MCF 10A (cell line): ENCODE data around the gene ARMC9. TPM values are rescaled to one million over a fixed set of nuclear protein-coding genes. Genes with fewer than 3 reads are reported as not detected.

Source experiments
- BruUV-seq: library from RNA; stranded (reverse); fragments of 400-500 nt; replicated peaks from 2 replicates; lab custom pipeline; 2021; lab: Mats Ljungman, UMichigan
- CTCF ChIA-PET: fragments of 300-600 bp; sonication (Branson Sonifier 250); formaldehyde crosslinking; extraction: SDS; loops from one replicate; lab custom pipeline; 2021; ENCODE audit warnings: antibody characterized with exemption, inconsistent platforms; lab: Yijun Ruan, JAX
- POLR2A ChIA-PET: fragments of 300-600, 350-650 bp; sonication (Branson Sonifier 250); formaldehyde crosslinking; extraction: SDS; loops from one replicate; lab custom pipeline; 2020; ENCODE audit warnings: antibody characterized with exemption, inconsistent platforms; lab: Yijun Ruan, JAX
- DNase-seq: peaks from one replicate; pipeline ENCODE4 v3.0.0-alpha.2; 2018; ENCODE audit not compliant: unreplicated experiment
- H3K27ac Mint-ChIP-seq: one replicate; pipeline ENCODE4 v1.8.0; 2022; ENCODE audit warnings: mild to moderate bottlenecking, low read depth, mixed read lengths; ENCODE audit not compliant: unreplicated experiment
- H3K27me3 Mint-ChIP-seq: one replicate; pipeline ENCODE4 v1.8.0; 2022; ENCODE audit warnings: mixed read lengths; ENCODE audit not compliant: insufficient read depth, unreplicated experiment
- H3K36me3 Mint-ChIP-seq: one replicate; pipeline ENCODE4 v1.8.0; 2022; ENCODE audit warnings: mild to moderate bottlenecking, moderate library complexity, mixed read lengths; ENCODE audit not compliant: insufficient read depth, unreplicated experiment
- H3K4me1 Mint-ChIP-seq: one replicate; pipeline ENCODE4 v1.8.0; 2022; ENCODE audit warnings: mixed read lengths; ENCODE audit not compliant: insufficient read depth, unreplicated experiment
- H3K4me3 Mint-ChIP-seq: one replicate; pipeline ENCODE4 v1.8.0; 2022; ENCODE audit warnings: mild to moderate bottlenecking, moderate library complexity, mixed read lengths; ENCODE audit not compliant: unreplicated experiment
- H3K9me3 Mint-ChIP-seq: one replicate; pipeline ENCODE4 v1.8.0; 2022; ENCODE audit warnings: mixed read lengths; ENCODE audit not compliant: unreplicated experiment
- intact Hi-C: fragments of 100-400 bp; cut with micrococcal nuclease; formaldehyde crosslinking; loops from 2 replicates; pipeline ENCODE4 v1.14.1; 2022
- total RNA-seq: library from RNA; stranded (reverse); gene quantifications from 2 replicates; pipeline ENCODE4 v1.2.3, GENCODE V29; 2022
- TF ChIP-seq, protein P1 (sequence below): fragments of 200-600 bp; IDR thresholded peaks from one replicate; pipeline ENCODE4 v1.8.0; 2022; ENCODE audit warnings: antibody characterized with exemption, mild to moderate bottlenecking; ENCODE audit not compliant: unreplicated experiment

ARMC9 gene
- total RNA-seq, 1 experiment from 2014 or later = 16.5 TPM

DNA sequence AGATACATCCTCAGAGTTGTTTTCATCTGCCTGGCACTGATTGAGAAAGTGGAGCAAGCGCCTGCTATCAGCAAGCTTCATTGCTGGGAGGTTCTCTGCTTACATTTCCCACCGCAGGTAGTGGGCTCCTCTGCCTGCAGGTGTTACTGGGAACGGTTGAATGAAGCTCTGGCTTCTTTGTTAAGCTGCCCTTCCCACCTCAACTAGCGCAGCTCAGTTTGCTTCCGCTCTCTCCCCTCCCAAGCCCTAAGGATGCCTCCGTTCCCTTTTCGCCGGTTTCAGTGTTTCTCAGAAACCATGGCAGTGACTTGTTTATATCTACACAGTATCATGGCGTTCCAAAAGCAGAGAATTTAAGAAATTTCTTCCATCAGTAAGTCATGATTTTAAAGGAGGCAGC, 124.9 kb downstream of the ARMC9 start:
- H3K27me3 Mint-ChIP-seq = no peaks in the 10 kb centered on the region
- H3K36me3 Mint-ChIP-seq = peaks cover 4% of the 10 kb centered on the region
- ChIA-PET CTCF (interaction anchor here (0.7 to 1.3 kb wide), 3 partner anchors 12 to 89 kb away, joined by 3 to 5 read pairs (median 4); no protein-coding TSS in a partner anchor), POLR2A (no interaction called here)
- no peak for DNase-seq
- intact Hi-C loops = no loop called here
- H3K4me3 Mint-ChIP-seq = no peak overlapping the region
- H3K27ac Mint-ChIP-seq = no peak overlapping the region
- TF ChIP-seq, protein P1, sequence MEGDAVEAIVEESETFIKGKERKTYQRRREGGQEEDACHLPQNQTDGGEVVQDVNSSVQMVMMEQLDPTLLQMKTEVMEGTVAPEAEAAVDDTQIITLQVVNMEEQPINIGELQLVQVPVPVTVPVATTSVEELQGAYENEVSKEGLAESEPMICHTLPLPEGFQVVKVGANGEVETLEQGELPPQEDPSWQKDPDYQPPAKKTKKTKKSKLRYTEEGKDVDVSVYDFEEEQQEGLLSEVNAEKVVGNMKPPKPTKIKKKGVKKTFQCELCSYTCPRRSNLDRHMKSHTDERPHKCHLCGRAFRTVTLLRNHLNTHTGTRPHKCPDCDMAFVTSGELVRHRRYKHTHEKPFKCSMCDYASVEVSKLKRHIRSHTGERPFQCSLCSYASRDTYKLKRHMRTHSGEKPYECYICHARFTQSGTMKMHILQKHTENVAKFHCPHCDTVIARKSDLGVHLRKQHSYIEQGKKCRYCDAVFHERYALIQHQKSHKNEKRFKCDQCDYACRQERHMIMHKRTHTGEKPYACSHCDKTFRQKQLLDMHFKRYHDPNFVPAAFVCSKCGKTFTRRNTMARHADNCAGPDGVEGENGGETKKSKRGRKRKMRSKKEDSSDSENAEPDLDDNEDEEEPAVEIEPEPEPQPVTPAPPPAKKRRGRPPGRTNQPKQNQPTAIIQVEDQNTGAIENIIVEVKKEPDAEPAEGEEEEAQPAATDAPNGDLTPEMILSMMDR = no peak
- H3K9me3 Mint-ChIP-seq = no peaks in the 10 kb centered on the region
- no peaks in the 10 kb centered on the region for H3K4me1 Mint-ChIP-seq
- no TSS peak for BruUV-seq

DNA sequence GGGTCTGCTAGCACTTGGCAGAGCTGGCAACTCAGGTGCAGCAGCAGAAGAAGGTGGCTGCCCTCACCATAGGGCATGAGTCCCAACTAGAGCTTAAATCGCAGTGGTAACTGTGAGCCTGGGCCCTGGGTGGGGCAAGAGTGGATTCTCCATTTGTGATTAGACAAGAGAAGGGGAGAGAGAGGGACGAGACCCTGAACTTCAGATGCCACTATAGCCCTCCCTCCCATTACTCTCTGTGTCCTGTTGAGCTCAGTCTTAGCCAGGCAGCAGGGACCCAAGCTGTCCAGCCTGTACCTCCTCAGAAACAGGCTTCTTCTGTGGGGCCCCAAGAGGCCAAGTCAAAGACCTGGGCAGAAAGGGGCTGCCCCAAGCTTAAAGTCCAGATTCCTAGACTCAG, 127.4 kb downstream of the ARMC9 start:
- no peak for DNase-seq
- ChIA-PET CTCF (interaction anchor here (1.4 kb wide), 1 partner anchor 81 kb away, joined by 4 read pairs; no protein-coding TSS in a partner anchor), POLR2A (no interaction called here)
- no peak overlapping the region for H3K4me3 Mint-ChIP-seq
- no peaks in the 10 kb centered on the region for H3K27me3 Mint-ChIP-seq
- H3K4me1 Mint-ChIP-seq = no peaks in the 10 kb centered on the region
- no peaks in the 10 kb centered on the region for H3K9me3 Mint-ChIP-seq
- no TSS peak for BruUV-seq
- H3K27ac Mint-ChIP-seq = no peak overlapping the region
- TF ChIP-seq, protein P1 = no peak
- intact Hi-C loops = no loop called here
- peaks cover 4% of the 10 kb centered on the region for H3K36me3 Mint-ChIP-seq

DNA sequence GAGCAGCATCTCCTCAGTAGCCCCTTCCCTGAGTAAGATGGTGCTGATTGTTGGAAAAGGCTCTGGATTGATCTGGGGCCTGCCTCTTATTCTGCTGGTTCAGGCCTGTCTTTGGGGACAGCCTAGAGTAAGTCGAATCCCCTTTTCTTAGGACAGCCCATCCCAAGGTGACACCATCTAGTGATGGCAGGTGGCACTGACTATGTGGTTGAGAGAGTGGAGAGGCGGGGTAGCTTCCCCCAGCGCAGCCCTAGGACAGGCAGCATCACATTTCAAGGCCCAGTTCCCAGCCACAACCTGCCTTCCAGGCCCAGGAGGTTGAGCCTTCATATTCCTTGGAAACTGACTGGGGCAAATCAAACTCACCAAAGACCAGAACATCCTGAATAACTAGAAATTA, 128.0 kb downstream of the ARMC9 start:
- no peaks in the 10 kb centered on the region for H3K9me3 Mint-ChIP-seq
- intact Hi-C loops = no loop called here
- BruUV-seq = no TSS peak
- no peak overlapping the region for H3K4me3 Mint-ChIP-seq
- H3K36me3 Mint-ChIP-seq = peaks cover 10% of the 10 kb centered on the region
- ChIA-PET CTCF (no interaction called here), POLR2A (no interaction called here)
- no peaks in the 10 kb centered on the region for H3K27me3 Mint-ChIP-seq
- TF ChIP-seq, protein P1 = no peak
- no peak overlapping the region for H3K27ac Mint-ChIP-seq
- DNase-seq = no peak
- H3K4me1 Mint-ChIP-seq = no peaks in the 10 kb centered on the region

GRCh38 chr2:231330311-231330710, 131.9 kb downstream of the ARMC9 start:
- Mint-ChIP-seq H3K36me3 (peaks cover 15% of the 10 kb centered on the region), H3K27ac (no peak overlapping the region), H3K9me3 (no peaks in the 10 kb centered on the region), H3K27me3 (no peaks in the 10 kb centered on the region), H3K4me3 (no peak overlapping the region), H3K4me1 (no peaks in the 10 kb centered on the region)
- no peak for DNase-seq
- TF ChIP-seq, protein P1 = no peak
- intact Hi-C loops = no loop called here
- ChIA-PET CTCF (no interaction called here), POLR2A (no interaction called here)
- BruUV-seq = no TSS peak
